Spleen (tissue), 7 donors: ENCODE measurements around the gene TGFB1I1.

ENCODE experiments used
- CTCF ChIP-seq, 11 experiments: fragments of 200-600 bp in 7 of 11; fragments of 450-650 bp in 4 of 11; sonication (generic) in 4 of 11; IDR thresholded peaks in 8 of 11; conservative IDR thresholded peaks in 3 of 11; 1 replicate in 7 of 11; 2 replicates in 4 of 11; pipeline versions ENCODE4 v1.4.0 to v1.8.0; 2016 to 2021; ENCODE audit warnings: antibody characterized with exemption in 11 of 11, inconsistent platforms in 4 of 11, mild to moderate bottlenecking in 1 of 11
- POLR2A ChIP-seq, 3 donors: fragments of 450-650 bp; IDR thresholded peaks; one replicate each; pipeline ENCODE4 v1.5.1; 2017; ENCODE audit warnings: antibody characterized with exemption in 3 of 3, mild to moderate bottlenecking in 1 of 3
- POLR2AphosphoS5 ChIP-seq, 3 donors: sonication (generic); formaldehyde crosslinking; IDR thresholded peaks; one replicate each; pipeline ENCODE4 v1.5.1; 2017; ENCODE audit warnings: antibody characterized with exemption in 3 of 3
- donor health status: DM: no; HTN: no; CAD: no; lungs with moderate emphysema.
- donor health status: DM: no; HTN: no; CAD: no.
- donor health status: DM: no; HTN: no; CAD: no.

GRCh38 chr16:31505483-31505882 is 33.5 kb downstream of the TGFB1I1 start:
- TF ChIP-seq CTCF (IDR thresholded peaks at IDR 0.05 in 8 of 11, conservative IDR thresholded peaks at IDR 0.05 in 3 of 11) (no peak), POLR2AphosphoS5 (IDR thresholded peaks at IDR 0.05) (no peak), POLR2A (IDR thresholded peaks at IDR 0.05) (no peak)
